NCI-H1105 (cell line): ENCODE measurements around the gene LRCH1.

Source experiments
- DNase-seq: peaks from one replicate; lab custom pipeline; 2025; lab: John Stamatoyannopoulos, UW

The LRCH1 gene

GRCh38 chr13:46665633-46666482 is 112.9 kb downstream of the LRCH1 start:
- DNase-seq = no peak

- DNase-seq = no peak
These were observed 113.9 kb downstream of the LRCH1 start for GRCh38 chr13:46666727-46667456.

- DNase-seq = no peak
These were observed 114.8 kb downstream of the LRCH1 start for GRCh38 chr13:46667687-46668281.

GRCh38 chr13:46668302-46668720 is 115.3 kb downstream of the LRCH1 start:
- no peak for DNase-seq

GRCh38 chr13:46668931-46669525 is 116.1 kb downstream of the LRCH1 start:
- no peak for DNase-seq

GRCh38 chr13:46672338-46673090 is 119.5 kb downstream of the LRCH1 start:
- DNase-seq = no peak

- DNase-seq = peak; percentile 47
These were observed 122.0 kb downstream of the LRCH1 start for GRCh38 chr13:46675016-46675415.

- no peak for DNase-seq
These were observed 123.4 kb downstream of the LRCH1 start for GRCh38 chr13:46676378-46676725.

- DNase-seq = no peak
These were observed 126.6 kb downstream of the LRCH1 start for GRCh38 chr13:46679369-46680120.

GRCh38 chr13:46682015-46682414 is 129.0 kb downstream of the LRCH1 start:
- DNase-seq = no peak

- DNase-seq = no peak
These were observed 129.7 kb downstream of the LRCH1 start for GRCh38 chr13:46682707-46683106.

GRCh38 chr13:46683676-46684260 is 130.8 kb downstream of the LRCH1 start:
- DNase-seq = no peak

- DNase-seq = no peak
These were observed 131.5 kb downstream of the LRCH1 start for GRCh38 chr13:46684287-46685001.

GRCh38 chr13:46685006-46685730 is 132.2 kb downstream of the LRCH1 start:
- DNase-seq = no peak

- DNase-seq = no peak
These were observed 133.2 kb downstream of the LRCH1 start for GRCh38 chr13:46686171-46686570.

GRCh38 chr13:46687810-46688209 is 134.8 kb downstream of the LRCH1 start:
- no peak for DNase-seq

GRCh38 chr13:46688306-46688705 is 135.3 kb downstream of the LRCH1 start:
- DNase-seq = no peak

GRCh38 chr13:46698014-46698413 is 145.0 kb downstream of the LRCH1 start:
- DNase-seq = no peak

GRCh38 chr13:46698910-46699460 is 146.0 kb downstream of the LRCH1 start:
- DNase-seq = no peak
